ENCODE data around the gene HS3ST5. TPM values are rescaled to one million over a fixed set of nuclear protein-coding genes. Genes with fewer than 3 reads are reported as not detected.
A peak's percentile ranks its signal among the peaks of the same experiment; 100 is the strongest.
"Not testable (repeated sequence)": the region's sequence is repeated elsewhere in the genome, so short reads cannot be mapped to it uniquely, and the experiment has no call there.

The HS3ST5 gene
- total and polyA plus RNA-seq, 4 donors, result 0.02 to 0.18 (median 0.04) TPM; not detected in 1

DNA sequence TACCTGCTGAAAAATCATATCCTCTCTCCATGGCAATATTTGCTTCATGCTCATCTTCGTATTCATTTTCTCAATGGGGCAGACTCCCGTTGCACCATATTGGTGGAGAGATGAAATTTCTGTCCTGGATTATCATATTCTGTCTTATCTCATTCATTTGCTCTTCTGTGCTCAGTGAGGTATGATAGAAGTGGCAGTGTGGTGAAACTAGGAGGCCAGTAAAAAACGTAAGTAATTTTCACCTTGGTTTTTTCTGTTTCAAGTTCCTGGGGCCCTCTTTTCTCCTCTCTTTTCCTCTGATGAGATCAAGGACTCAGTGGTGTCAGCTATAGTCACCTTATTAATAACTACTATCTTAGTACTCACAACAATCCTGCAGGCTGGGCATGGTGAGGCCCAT is 189.4 kb downstream of the HS3ST5 start:
- WGBS, 2 donors, result 83 to 92% methylated on average over 3 of the region's 3 CpGs
- H3K27ac ChIP-seq (ENCODE audit: low read depth in 1 of 2, low read length in 1 of 2), result no peak overlapping the region
- H3K36me3 ChIP-seq (ENCODE audit: control insufficient read depth in 4 of 4, insufficient read depth in 4 of 4, low read length in 4 of 4), result no peaks in the 10 kb centered on the region
- no peak for TF ChIP-seq CTCF (IDR thresholded peaks at IDR 0.05; ENCODE audit: control extremely low read depth, extremely low read depth)
- ATAC-seq (ENCODE audit: insufficient read depth, low FRiP score) (no peak), DNase-seq (no peak)
- no peaks in the 10 kb centered on the region for H3K27me3 ChIP-seq (ENCODE audit: control insufficient read depth in 3 of 3, insufficient read depth in 3 of 3, low read length in 2 of 3)
- no peaks in the 10 kb centered on the region for H3K4me1 ChIP-seq (ENCODE audit: control insufficient read depth in 5 of 5, insufficient read depth in 5 of 5, low read length in 5 of 5)
- H3K9me3 ChIP-seq (ENCODE audit: control insufficient read depth in 4 of 4, insufficient read depth in 3 of 4, low read length in 3 of 4), result no peaks in the 10 kb centered on the region
- no peak overlapping the region for H3K4me3 ChIP-seq
- no peak overlapping the region for H3K9ac ChIP-seq (ENCODE audit: insufficient read depth in 1 of 2, low read length in 2 of 2)

DNA sequence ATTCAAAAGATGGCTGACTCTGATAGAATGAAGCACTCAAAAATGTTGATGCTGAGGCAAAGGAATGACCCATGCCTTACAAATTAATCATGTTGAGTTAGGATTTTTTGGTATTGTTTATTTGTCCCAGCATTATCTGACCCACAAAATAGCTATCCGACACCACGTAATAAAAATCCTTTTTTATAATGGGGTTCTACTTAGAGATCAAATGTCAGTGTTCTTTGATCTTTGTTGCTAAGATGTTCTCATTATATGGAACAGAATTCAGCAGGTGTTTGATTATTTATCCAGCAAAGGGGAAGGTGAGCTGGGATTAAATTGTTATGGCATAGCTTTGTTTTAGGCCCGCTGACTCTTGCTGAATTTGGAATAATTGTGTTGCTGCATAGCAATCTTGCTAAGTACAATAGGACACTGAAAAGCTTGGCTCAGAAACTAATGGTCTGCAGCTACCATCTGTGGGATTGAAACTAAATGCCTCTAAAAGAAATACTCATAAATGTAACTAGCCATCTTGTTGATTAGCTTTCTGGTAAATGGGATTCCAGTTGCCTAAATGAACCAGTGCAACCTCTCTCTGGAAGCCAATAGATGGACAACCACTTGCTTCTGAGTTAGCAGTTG is 191.6 kb downstream of the HS3ST5 start:
- 92 to 94% methylated on average over 3 of the region's 3 CpGs for WGBS, 2 donors
- Histone ChIP-seq H3K9ac (ENCODE audit: insufficient read depth in 1 of 2, low read length in 2 of 2) (no peak overlapping the region), H3K27ac (ENCODE audit: low read depth in 1 of 2, low read length in 1 of 2) (no peak overlapping the region), H3K36me3 (ENCODE audit: control insufficient read depth in 4 of 4, insufficient read depth in 4 of 4, low read length in 4 of 4) (no peaks in the 10 kb centered on the region), H3K4me1 (ENCODE audit: control insufficient read depth in 5 of 5, insufficient read depth in 5 of 5, low read length in 5 of 5) (no peaks in the 10 kb centered on the region), H3K9me3 (ENCODE audit: control insufficient read depth in 4 of 4, insufficient read depth in 3 of 4, low read length in 3 of 4) (peaks cover 0 to 2% (median 0%) of the 10 kb centered on the region in 4 donors), H3K4me3 (no peak overlapping the region), H3K27me3 (ENCODE audit: control insufficient read depth in 3 of 3, insufficient read depth in 3 of 3, low read length in 2 of 3) (no peaks in the 10 kb centered on the region)
- ATAC-seq (ENCODE audit: insufficient read depth, low FRiP score), result no peak
- TF ChIP-seq CTCF (IDR thresholded peaks at IDR 0.05; ENCODE audit: control extremely low read depth, extremely low read depth), result no peak
- DNase-seq, result no peak

- not testable (repeated sequence) for H3K4me3 ChIP-seq; H3K27ac ChIP-seq (ENCODE audit: low read depth in 1 of 2, low read length in 1 of 2); H3K27me3 ChIP-seq (ENCODE audit: control insufficient read depth in 3 of 3, insufficient read depth in 3 of 3, low read length in 2 of 3); H3K4me1 ChIP-seq (ENCODE audit: control insufficient read depth in 5 of 5, insufficient read depth in 5 of 5, low read length in 5 of 5); H3K9me3 ChIP-seq (ENCODE audit: control insufficient read depth in 4 of 4, insufficient read depth in 3 of 4, low read length in 3 of 4); H3K36me3 ChIP-seq (ENCODE audit: control insufficient read depth in 4 of 4, insufficient read depth in 4 of 4, low read length in 4 of 4); DNase-seq; ATAC-seq (ENCODE audit: insufficient read depth, low FRiP score); H3K9ac ChIP-seq (ENCODE audit: insufficient read depth in 1 of 2, low read length in 2 of 2)
Measured at GRCh38 chr6:114149182-114149581, 193.6 kb downstream of the HS3ST5 start.

DNA sequence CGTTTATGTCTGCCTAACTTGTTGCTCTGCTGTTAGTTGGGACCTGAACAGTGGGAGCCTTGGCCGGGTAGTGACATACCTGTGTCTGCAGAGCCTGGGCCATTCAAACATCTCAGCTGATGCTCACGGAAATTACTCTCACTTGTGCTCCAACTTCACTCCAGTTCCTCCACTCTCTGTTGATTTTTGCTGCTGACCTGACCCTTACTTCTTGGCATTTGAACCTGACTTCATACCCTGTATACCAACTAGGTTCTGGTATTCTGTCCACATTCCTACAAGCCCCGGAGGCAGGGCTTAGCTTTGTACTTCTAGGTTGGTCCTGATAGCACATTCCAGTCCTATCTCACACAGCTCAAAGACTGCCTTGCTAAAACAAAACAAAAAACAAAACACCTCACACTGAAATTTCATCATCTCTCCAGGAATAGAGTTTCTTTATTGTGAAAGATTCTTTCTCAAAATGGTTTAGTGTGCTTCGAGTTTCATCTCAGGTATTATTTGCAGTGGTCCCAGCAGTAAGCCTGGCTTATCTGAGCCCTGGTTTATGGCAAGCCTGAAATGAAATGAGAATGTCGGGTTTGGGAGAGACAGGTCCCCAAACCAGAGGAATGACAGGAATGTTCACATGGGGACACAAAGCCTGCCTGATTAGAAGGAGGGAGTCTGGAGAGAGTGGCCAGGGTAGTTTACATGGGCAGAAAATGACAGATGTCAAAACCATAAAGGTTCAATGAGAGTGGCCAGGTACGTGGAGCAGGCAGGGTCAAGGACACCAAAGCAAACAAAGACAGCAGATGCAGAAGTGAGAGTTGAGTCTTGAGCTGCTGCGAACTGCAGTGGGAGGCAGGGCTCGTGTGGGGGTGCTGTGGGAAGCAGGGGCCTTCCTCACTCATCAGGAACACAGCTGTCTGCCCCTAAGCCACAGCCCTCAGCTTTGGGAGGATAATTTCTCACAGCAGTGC is 197.7 kb downstream of the HS3ST5 start:
- WGBS, 2 donors, result 31 to 53% methylated on average over 9 of the region's 9 CpGs
- no peak for TF ChIP-seq CTCF (IDR thresholded peaks at IDR 0.05; ENCODE audit: control extremely low read depth, extremely low read depth)

More for the DNA sequence above, 197.7 kb downstream of the HS3ST5 start:
- no peaks in the 10 kb centered on the region for H3K27me3 ChIP-seq (ENCODE audit: control insufficient read depth in 3 of 3, insufficient read depth in 3 of 3, low read length in 2 of 3)
- H3K27ac ChIP-seq (ENCODE audit: low read depth in 1 of 2, low read length in 1 of 2), result peak overlapping the region in 1 of 2 donors; percentile 59
- DNase-seq (no peak), ATAC-seq (ENCODE audit: insufficient read depth, low FRiP score) (peak; percentile 34)
- H3K4me1 ChIP-seq (ENCODE audit: control insufficient read depth in 5 of 5, insufficient read depth in 5 of 5, low read length in 5 of 5), result no peaks in the 10 kb centered on the region
- no peaks in the 10 kb centered on the region for H3K36me3 ChIP-seq (ENCODE audit: control insufficient read depth in 4 of 4, insufficient read depth in 4 of 4, low read length in 4 of 4)
- H3K9ac ChIP-seq (ENCODE audit: insufficient read depth in 1 of 2, low read length in 2 of 2), result no peak overlapping the region
- no peak overlapping the region for H3K4me3 ChIP-seq
- peaks cover 0 to 2% (median 0%) of the 10 kb centered on the region in 4 donors for H3K9me3 ChIP-seq (ENCODE audit: control insufficient read depth in 4 of 4, insufficient read depth in 3 of 4, low read length in 3 of 4)
